PC-9 (cell line): Measurements from ENCODE around the gene EMC10.

Source experiments
- CTCF ChIP-seq: fragments of 200-600 bp; sonication (generic); conservative IDR thresholded peaks from 2 replicates; pipeline ENCODE4 v1.6.1; 2017; ENCODE audit warnings: mixed run types, antibody characterized with exemption, mild to moderate bottlenecking, moderate library complexity
- EZH2 ChIP-seq: fragments of 200-600 bp; sonication (generic); IDR thresholded peaks from 2 replicates; pipeline ENCODE4 v1.8.0; 2017; ENCODE audit warnings: antibody characterized with exemption, low read depth

GRCh38 chr19:50458396-50459066, 17.8 kb upstream of the EMC10 start:
- no peak for TF ChIP-seq CTCF
- no peak for TF ChIP-seq EZH2
